22Rv1 (cell line): ENCODE measurements around the gene RXRG.

Experiments used
- ZFX ChIP-seq: fragments of 450-650 bp; IDR thresholded peaks from 2 replicates; pipeline ENCODE4 v1.6.1; 2017; ENCODE audit warnings: antibody characterized with exemption, borderline replicate concordance
- TF ChIP-seq, protein P1 (sequence below): fragments of 450-650 bp; IDR thresholded peaks from 2 replicates; pipeline ENCODE4 v1.5.1; 2017; ENCODE audit warnings: mild to moderate bottlenecking

DNA sequence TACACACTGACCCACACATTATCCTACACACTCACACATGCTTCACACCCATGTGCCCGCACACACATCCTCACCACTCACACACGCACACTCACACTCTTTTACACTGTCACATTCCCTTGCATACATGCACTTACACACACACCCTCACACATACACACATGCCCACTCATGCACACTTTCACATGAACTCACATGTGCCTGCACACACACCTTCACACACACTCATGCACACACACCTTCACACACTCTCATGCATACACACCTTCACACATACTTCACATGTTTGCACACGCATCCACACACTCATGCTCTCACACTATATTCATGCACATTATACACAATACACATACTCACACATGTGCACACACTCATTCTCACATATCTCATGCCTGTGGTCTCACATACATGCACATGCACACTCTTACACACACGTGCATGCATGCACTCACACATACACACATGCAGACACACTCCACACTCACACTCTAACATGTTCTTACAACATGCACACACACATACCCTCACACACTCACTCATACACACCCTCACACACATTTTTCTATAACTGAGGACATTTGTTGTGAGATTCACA, 42.3 kb downstream of the RXRG start:
- TF ChIP-seq, protein P1, sequence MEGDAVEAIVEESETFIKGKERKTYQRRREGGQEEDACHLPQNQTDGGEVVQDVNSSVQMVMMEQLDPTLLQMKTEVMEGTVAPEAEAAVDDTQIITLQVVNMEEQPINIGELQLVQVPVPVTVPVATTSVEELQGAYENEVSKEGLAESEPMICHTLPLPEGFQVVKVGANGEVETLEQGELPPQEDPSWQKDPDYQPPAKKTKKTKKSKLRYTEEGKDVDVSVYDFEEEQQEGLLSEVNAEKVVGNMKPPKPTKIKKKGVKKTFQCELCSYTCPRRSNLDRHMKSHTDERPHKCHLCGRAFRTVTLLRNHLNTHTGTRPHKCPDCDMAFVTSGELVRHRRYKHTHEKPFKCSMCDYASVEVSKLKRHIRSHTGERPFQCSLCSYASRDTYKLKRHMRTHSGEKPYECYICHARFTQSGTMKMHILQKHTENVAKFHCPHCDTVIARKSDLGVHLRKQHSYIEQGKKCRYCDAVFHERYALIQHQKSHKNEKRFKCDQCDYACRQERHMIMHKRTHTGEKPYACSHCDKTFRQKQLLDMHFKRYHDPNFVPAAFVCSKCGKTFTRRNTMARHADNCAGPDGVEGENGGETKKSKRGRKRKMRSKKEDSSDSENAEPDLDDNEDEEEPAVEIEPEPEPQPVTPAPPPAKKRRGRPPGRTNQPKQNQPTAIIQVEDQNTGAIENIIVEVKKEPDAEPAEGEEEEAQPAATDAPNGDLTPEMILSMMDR = no peak
- no peak for TF ChIP-seq ZFX
